ENCODE data around the gene XPR1.

- TF ChIP-seq, protein P1, sequence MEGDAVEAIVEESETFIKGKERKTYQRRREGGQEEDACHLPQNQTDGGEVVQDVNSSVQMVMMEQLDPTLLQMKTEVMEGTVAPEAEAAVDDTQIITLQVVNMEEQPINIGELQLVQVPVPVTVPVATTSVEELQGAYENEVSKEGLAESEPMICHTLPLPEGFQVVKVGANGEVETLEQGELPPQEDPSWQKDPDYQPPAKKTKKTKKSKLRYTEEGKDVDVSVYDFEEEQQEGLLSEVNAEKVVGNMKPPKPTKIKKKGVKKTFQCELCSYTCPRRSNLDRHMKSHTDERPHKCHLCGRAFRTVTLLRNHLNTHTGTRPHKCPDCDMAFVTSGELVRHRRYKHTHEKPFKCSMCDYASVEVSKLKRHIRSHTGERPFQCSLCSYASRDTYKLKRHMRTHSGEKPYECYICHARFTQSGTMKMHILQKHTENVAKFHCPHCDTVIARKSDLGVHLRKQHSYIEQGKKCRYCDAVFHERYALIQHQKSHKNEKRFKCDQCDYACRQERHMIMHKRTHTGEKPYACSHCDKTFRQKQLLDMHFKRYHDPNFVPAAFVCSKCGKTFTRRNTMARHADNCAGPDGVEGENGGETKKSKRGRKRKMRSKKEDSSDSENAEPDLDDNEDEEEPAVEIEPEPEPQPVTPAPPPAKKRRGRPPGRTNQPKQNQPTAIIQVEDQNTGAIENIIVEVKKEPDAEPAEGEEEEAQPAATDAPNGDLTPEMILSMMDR (IDR thresholded peaks at IDR 0.05), result no peak
- peak in 1 of 2 donors; percentile 80 for TF ChIP-seq POLR2A (IDR thresholded peaks at IDR 0.05)
Observed at GRCh38 chr1:180923021-180923841, 291.4 kb downstream of the XPR1 start.
